Stimulated activated CD8-positive, alpha-beta memory T cell treated with anti-CD3 and anti-CD28 coated beads, Interleukin-2, amount 100 ng/mL, for 1 hour (primary cell): ENCODE data around the gene ASB9.
"Not testable (repeated sequence)": the region's sequence is repeated elsewhere in the genome, so short reads cannot be mapped to it uniquely, and the experiment has no call there.

Experiments
- DNase-seq, 2 donors: peaks; one replicate each; pipeline ENCODE4 v3.0.0-alpha.2; 2020; ENCODE audit warnings: low read depth in 2 of 2

ASB9 gene

GRCh38 chrX:15241301-15241700 is 28.6 kb downstream of the ASB9 start:
- no peak for DNase-seq

GRCh38 chrX:15240414-15240813 is 29.5 kb downstream of the ASB9 start:
- no peak for DNase-seq

- no peak for DNase-seq
Measured at GRCh38 chrX:15236146-15236545, 33.7 kb downstream of the ASB9 start.

- DNase-seq: no peak
Measured at GRCh38 chrX:15235001-15235400, 34.9 kb downstream of the ASB9 start.

- no peak for DNase-seq
Measured at GRCh38 chrX:15233416-15234015, 36.4 kb downstream of the ASB9 start.

- DNase-seq: no peak
Measured at GRCh38 chrX:15224747-15225146, 45.1 kb downstream of the ASB9 start.

- DNase-seq: no peak
Measured at GRCh38 chrX:15221321-15221720, 48.6 kb downstream of the ASB9 start.

GRCh38 chrX:15217161-15217560 is 52.7 kb downstream of the ASB9 start:
- no peak for DNase-seq

- no peak for DNase-seq
Measured at GRCh38 chrX:15216280-15216679, 53.6 kb downstream of the ASB9 start.

GRCh38 chrX:15215366-15215765 is 54.5 kb downstream of the ASB9 start:
- no peak for DNase-seq

GRCh38 chrX:15214588-15214987 is 55.3 kb downstream of the ASB9 start:
- DNase-seq: no peak

- no peak for DNase-seq
Measured at GRCh38 chrX:15209096-15209495, 60.8 kb downstream of the ASB9 start.

GRCh38 chrX:15207994-15208393 is 61.9 kb downstream of the ASB9 start:
- DNase-seq: no peak

GRCh38 chrX:15207384-15207783 is 62.5 kb downstream of the ASB9 start:
- DNase-seq: no peak

GRCh38 chrX:15206306-15206705 is 63.6 kb downstream of the ASB9 start:
- DNase-seq: no peak

- DNase-seq: no peak
Measured at GRCh38 chrX:15204130-15204751, 65.6 kb downstream of the ASB9 start.

GRCh38 chrX:15203694-15204093 is 66.2 kb downstream of the ASB9 start:
- DNase-seq: no peak

GRCh38 chrX:15202454-15203177 is 67.3 kb downstream of the ASB9 start:
- DNase-seq: no peak

- DNase-seq: no peak
Measured at GRCh38 chrX:15200871-15201270, 69.0 kb downstream of the ASB9 start.

- not testable (repeated sequence) for DNase-seq
Measured at GRCh38 chrX:15198608-15199202, 71.2 kb downstream of the ASB9 start.

GRCh38 chrX:15194146-15194545 is 75.7 kb downstream of the ASB9 start:
- DNase-seq: no peak
